HG02852 (cell line): ENCODE data around the gene RIPOR3.
"Not testable (repeated sequence)": the region's sequence is repeated elsewhere in the genome, so short reads cannot be mapped to it uniquely, and the experiment has no call there.

Experiments
- ATAC-seq: cut with Tn5 transposase; IDR thresholded peaks from one replicate; pipeline ENCODE4 v1.9.1; 2021; ENCODE audit warnings: mild to moderate bottlenecking, moderate library complexity; ENCODE audit not compliant: unreplicated experiment

RIPOR3 gene

DNA sequence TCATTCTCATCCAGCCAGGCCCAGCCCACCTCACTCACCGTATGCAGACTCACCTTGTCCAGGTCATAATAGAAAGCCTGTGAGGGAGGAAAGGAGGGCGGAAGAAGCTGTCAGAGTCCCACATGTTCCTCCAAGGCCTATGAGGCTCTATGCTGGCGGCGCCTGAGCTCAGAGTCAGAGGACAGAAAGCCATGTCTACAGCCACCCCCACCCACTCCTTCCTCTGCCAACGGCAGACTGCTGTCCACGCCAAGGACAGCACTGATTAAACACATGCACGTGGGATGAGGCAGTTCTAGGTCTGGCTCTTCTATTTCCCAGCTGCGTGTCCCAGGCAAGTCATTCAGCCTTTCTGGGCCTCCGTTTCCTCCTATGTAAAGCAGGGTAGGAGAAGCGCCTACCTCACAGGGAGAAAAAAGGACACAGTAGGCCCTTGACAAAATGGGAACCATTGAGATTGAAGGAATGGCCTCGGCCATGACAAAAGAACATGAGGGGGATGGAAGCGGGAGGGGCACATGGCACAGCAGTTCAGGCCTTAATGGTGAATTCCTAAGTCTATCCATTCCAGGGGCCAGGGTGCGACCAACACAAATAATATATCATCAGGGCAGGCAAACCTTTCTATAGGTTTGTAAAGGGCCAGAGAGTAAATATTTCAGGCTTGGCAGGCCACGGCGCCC lies 80.1 kb downstream of the RIPOR3 start:
- ATAC-seq = no peak

DNA sequence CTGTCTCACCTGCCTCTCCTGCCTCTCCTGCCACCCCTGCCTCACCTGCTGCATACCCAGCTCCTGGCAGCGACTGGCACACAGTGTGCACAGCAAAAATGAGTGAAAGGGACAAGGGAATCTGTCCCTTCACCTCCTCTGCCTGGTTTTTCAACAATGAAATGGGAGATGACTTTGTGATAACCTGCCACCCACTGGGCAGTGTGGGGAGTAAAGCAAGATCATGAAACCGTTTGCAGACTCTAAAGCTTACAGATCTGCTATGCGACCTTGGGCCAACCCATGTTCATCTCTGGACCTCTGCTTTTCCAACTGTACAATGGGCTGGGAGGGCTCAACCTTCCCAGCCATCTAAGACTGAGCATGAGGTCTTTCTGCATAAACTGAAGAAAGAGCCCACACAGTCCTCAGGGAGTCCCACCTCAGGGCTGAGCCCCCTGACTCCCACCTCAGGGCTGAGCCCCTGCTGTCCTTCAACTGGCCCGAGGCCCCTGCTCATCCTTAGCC lies 81.1 kb downstream of the RIPOR3 start:
- no peak for ATAC-seq

DNA sequence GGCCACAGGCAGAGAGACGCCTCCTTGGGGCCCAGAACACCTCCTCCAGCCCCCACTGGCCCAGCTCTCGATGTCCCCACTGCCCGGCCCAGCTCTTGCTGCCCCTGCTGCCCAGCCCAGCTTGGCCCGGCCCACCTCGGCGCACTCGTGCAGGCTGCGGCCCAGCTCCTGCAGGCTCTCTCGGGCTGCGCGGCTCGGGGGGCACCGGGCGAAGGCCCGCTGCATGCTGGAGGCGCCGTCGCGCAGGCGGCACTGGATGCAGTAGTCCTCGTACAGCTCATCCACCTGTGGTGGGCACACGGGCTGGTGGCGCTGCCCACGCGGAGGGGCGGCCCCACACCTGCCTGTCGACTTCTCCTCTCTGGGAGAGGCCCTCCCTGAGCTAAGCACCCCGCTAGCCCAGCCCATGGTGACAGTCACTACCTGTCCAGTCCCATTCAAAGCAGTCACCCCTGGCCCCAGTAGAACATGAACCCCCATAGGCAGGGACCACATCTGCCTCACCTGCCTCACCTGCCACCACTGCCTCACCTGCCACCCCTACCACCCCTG lies 81.8 kb downstream of the RIPOR3 start:
- ATAC-seq = no peak

DNA sequence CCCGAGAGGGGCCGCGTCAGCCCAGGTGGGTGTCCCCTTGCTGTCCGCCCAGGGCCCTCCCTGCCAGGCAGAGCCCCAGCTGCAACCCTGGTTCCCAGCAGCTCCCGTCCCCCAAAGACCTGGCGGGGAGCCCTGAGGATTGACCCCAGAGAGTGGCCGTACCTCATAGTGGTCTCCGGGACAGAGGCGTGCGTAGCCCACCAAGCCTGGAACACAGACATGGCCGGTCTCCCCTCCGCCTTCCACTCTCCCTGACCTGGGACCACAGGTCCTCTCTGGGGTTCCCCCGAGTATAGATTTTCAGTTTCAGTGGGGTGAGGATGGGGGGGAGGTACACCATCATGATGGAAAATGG lies 82.6 kb downstream of the RIPOR3 start:
- no peak for ATAC-seq

DNA sequence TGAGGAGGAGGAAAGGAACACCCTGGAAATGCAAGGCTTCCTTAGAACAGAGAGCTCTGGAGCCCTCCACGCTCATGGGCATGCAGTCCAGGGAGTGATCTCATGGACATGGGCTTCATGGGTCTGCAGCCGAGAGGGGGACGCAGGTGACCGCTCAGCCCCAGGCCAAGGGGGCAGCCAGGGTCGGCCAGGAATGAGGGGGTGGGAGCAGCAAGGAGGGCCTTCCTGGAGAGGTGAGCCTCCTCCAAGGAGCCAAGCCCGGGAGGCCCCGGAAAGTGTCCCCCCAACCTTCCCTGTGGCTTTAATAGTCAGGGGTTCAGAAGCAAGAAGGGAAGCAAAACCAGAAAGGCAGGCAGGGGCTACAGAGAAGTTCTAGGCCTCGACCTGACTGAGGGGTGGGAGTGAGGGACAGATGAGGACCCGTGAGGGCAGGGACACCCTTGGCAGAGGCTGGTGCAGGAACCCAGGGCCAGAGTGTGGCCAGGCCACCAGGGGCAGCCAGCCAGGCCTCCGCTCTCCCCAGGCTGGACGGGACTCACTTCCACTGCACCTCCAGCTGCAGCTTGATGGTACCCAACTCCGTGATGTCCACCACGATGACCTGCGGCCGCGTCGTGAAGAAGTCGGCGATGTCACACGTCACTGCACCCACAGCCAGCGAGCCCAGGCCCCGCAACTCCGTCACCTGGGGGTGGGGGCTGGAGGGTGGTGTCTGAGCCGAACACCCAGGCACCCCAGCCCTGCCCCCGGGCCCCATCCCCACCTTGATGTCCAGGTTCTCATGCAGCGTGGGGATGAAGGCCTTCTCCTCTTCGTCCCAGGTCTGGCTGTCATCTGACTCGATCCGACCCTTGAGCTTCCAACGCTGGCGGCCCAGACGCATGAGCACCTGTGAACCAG lies 83.2 kb downstream of the RIPOR3 start:
- ATAC-seq = no peak

DNA sequence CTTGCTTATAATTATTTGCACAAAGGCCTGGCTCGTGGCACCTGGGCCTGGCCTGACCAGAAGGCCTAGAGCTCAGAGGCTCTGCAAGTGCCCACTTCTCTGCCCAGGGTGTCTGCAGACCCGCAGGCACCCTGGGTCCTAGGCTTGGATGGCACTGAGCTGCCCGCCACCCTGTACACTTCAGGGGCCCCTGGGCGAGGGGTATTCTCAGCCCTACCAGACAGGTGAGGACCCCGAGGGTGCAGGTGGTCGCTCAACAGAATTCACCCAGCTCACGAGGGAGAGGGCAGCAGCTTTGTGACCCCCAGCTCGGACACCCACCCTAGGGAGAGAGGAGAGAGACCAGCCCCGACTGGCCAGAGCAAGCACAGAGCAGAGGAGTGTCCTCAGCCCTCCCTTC lies 83.9 kb downstream of the RIPOR3 start:
- ATAC-seq = no peak

DNA sequence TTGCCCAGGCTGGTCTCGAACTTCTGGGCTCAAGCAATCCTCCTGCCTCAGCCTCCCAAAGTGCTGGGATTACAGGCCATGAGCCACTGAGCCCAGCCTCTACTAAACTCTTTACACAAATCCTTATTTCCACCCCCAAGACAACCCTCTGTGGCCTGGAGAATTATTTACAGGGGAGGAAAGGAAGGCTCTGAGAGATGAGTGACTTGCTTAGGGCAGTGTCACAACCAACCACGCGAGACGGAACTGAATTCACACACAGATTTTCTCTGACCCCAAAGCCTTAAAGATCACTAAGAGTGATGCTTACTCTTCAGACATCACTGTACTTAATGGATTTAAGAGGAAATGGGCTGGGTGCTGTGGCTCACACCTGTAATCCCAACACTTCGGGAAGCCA lies 86.2 kb downstream of the RIPOR3 start:
- ATAC-seq = no peak

DNA sequence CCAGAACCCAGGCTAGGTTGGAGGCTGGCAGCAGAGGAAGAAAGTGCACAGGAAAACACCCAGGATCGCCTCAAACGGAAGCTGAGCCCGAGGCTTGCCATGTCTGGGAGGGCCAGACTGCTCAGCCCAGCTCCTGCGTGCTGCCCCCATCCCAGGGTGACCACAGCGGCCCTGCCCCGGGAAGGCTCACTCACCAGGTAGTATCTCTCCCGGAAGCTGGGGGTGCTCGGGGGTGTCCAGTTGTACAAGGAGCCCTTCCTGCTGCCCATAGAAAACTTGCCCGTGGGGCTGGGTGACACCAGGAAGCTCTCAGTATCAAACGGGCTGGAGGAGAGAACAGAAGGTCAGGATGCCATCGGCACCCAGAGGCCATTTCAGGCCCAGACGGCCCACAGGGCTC lies 86.9 kb downstream of the RIPOR3 start:
- ATAC-seq = no peak

DNA sequence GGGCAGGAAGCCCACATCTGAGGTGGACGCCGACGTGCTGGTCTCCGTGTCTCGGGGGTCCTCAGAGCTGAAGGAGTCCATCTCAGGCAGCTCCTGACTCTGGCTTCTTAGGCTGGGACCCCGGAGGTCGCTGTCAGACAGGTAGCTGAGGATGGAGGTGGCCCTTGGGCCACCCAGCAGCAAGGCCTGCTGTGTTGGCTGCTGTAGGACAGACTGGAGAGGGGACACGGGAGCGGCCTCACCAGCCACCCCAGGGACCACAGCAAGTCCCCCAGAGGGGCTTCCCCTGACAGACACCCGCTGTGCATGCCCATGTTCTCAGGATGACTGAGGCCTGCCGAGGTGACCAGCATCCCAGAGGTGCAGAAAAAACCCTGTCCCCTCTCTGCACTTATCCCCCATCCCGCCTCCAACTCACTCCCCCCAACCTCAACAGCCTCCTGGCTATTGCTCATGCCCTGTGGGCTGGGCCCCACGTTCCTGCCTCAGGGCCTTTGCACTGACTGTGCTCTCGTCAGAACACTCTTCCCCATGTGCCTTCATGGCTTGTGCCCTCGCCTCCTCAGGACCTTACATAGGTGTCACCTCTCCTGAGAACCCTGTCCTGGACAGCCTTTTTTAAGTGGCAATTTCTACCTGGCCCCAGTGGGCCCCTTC lies 88.8 kb downstream of the RIPOR3 start:
- no peak for ATAC-seq

DNA sequence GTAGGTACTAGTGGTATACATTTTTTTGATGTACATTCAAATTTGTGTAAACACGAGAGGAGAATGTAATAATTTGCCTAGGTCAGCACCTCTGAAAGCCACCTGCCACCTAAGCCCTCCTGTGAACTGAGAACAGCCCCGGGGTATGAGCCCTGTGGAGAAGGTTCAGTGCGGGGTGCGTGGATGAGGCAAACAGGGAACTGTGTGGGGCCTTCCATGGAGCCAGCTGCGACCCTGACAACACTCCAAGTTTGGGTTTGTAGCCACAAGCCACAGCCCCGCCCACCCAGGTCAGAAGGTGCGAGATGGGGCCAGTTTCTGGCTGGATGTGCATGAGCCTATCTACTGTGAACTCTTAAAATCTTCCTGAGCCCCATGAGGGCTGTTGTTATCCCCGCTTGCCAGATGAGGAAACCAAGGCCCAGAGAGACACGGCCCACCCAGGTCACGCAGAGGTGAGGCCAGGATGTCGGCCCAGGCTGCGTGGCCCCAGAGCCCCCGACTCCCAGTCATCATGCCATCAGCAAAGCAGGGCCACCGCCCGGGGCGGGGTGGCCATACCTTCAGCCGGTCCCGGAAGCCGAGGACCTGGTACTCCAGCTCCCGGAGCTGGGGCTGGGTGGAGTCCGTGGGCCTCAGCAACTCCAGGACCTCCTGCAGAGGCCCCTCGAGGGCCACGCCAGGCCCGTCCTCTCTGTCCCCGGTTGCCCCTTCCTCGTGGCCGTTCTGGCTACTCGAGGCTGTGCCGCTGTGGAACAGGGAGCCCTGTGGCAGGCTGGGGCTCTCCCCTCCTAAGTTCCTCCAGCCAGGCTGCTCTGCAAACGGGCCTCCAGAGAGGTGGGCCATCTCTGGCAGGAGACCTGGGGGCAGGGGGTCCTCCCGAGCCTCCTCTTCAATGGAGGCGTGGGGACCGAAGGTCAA lies 89.6 kb downstream of the RIPOR3 start:
- ATAC-seq = no peak

DNA sequence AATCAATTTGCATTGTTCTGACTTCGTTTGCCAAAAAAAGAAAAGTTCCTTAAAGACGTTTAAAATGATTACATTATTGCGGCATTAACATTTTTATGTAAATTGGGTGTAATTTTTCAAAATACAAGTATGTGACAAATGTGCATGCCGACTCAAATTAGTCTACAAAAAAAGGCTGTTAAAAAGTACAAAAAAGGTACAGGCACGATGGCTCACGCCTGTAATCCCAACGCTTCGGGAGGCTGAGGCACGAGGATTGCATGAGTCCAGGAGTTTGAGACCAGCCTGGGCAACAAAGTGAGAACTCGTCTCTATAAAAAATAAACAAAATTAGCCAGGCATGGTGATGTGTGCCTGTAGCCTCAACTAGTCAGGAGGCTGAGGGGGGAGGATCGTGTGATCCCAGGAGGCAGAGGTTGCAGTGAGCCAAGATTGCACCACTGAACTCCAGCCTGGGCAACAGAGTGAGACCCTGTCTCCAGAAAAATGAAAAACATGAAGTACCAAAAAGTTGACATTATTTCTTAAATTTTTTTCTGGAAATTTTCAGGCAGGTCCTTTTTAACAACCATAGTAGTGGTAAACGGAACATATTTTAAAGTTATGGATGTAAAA lies 91.0 kb downstream of the RIPOR3 start:
- ATAC-seq = no peak

DNA sequence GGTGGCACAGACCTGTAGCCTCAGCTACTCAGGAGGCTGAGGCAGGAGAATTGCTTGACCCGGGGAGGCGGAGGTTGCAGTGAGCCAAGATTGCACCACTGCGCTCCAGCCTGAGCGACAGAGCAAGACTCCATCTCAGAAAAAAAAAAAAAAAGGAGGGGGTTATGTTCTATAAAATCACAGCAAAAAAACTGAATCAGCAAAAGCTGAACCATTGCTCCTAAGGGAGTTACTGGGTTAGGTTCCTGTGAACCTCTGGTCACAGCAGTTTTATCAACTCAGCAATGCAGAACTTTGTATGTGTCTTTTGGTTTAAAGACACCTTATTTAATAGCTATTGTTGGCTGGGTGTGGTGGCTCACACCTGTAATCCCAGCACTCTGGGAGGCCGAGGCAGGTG lies 92.6 kb downstream of the RIPOR3 start:
- not testable (repeated sequence) for ATAC-seq

DNA sequence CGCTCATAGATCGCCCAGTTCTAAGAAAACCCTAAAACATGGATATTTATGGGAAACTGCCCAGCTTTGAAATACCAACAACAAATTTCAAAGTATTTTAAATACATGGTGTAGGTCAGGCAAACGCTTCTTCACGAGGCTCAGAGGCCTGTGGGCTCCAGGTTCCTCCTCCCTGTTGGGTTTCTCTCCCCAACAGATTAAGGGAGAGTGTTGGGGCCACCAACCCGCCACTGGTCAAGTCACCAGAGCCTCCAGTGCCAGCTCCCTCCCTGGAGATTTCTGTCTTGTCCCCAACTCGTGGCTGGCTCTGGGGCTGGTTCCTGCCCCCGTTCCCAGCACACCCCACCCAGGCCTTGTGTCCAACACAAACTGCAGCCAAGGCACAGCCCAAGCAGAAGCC lies 93.3 kb downstream of the RIPOR3 start:
- ATAC-seq = no peak

DNA sequence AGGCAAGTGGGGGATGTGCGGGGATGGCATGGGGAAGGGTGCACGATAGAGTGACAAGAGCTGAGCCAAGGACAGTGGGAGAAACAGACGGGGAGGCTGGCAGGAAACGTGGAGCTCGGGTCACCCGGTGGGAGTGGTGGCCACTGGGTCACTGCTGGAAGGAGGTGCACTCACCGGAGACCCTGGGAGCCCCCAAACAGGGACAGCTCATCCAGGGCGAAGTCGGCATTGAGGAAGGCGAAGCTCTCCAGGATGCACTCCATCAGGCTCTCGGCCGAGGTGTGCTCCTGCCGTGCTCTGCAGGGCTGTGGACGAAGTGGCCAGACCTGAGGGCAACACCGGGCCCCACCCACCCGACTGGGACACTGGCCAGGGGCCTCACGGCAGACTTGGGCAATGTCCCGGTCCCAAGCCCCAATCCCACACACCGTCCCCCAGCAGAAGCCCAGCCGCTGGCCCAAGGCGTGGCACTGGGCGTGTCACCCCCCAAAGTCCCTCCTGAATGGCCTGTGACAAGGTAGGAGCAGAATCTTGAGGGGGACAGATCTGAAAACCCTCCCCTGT lies 93.9 kb downstream of the RIPOR3 start:
- ATAC-seq = no peak

DNA sequence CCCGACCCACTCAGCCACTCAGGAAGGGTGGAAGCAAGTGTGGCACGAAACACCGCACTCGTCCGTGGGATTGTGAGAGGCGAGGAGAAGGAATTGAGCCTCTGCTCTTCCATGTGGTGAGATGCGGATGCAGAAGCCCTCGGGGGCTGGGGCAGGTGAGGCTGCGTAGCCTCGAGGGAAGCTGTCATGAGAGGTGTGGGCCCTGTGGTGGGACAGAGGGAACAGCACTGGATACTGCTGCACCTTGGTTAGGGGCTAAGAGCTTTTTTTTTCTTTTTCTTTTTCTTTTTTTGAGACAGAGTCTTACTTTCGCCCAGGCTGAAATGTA lies 94.7 kb downstream of the RIPOR3 start:
- ATAC-seq = no peak

DNA sequence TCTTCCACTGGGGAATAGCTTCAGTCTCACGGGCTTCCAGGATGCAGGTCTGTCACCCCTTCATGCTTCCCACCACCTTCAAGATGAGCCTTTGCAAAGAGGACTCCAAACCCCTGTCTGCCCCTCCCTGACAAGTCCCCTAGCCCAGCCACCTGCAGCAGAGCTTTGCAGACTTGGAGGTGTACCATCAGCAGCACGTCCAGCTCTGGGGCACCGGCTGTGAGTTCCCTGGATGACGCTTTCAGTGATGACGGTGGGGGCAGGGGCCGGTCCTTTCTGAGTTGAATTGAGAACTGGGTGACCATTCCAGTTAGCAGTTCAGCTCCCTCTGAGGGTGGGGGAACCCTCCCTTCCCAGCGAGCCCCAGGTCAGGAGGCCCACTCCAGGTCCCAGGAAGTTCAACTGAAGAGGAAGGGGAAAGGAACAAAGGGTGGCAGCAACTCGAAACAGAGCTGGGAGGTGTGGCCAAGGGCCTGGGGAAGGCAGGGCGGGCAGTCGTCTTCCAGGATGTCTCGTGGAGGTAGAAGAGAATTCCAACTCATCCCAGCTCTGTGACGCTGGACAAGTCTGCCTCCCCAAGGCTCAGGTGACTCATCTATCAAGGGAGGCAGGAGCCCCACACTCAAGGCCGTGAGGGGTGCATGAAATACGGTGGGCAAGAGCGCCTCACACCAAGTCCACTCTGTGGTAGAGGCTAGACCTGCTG lies 95.2 kb downstream of the RIPOR3 start:
- no peak for ATAC-seq

DNA sequence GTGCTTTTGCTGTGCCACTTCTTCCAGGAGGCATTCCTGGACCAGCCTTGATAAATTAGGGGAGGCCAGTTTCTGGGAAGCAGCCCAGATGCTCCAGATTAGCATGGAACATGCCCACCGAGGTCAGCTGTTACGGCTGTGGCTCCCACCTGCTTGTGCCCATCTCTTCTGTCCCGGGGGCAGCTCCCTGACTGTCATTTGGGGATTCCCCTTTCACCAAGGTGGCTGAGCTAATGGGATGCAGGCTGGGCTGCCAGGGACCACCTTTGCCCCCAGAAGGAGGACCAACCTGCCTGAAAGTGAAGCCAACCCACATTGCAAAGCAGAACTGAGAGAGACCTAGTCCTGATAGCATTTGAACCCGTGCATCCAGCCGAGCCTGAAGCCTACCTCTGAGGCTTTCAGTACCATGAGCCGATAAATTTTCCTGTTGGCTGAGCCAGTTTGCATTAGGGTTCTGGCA lies 95.9 kb downstream of the RIPOR3 start:
- no peak for ATAC-seq

DNA sequence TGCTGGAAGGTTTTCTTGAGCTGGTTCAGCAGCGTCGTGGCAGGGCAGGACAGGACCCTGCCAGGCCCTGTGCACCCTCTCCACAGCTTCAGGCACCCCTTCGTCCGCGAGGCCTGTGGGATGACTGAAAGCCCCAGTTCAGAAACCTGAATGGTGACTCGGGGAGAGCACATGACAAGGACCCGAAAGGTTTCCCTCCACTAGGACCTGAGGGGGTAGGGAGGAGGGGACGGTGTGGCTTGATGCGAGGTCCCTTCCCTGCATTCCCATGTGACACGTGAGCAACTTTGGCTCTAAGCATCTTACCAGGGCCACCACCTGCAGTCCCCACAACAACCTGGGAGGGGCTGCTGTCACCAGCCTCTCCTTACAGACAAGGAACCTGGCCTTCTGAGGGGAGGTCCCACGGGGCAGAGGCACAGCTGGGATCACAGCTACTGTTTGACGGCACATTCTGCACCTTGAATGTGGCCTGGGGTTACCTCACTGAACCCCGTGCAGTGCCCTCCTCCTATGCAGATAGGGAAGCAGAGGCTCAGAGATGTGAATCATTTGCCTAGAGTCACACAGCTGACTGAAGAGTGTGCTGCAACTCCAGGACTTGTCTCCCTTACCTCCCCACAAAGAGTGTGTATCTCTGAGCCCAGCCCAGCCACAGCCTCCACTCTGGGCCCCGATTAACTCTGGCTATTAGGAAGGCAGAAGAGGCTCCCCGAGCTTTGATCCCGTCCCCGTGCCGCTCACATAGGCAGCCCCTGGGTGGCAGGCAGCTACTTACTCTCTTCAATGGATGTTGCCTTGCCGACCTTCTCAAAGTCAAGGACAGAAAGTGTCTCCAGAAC lies 96.5 kb downstream of the RIPOR3 start:
- ATAC-seq = no peak
